ENCODE data around the gene PHETA2.
"Not testable (repeated sequence)": the region's sequence is repeated elsewhere in the genome, so short reads cannot be mapped to it uniquely, and the experiment has no call there.

The PHETA2 gene

GRCh38 chr22:42127606-42128005 is 53.6 kb downstream of the PHETA2 start:
- no peak for DNase-seq (ENCODE audit: low read depth)
- no peak for TF ChIP-seq CTCF (conservative IDR thresholded peaks at IDR 0.05; ENCODE audit: low read depth, low read length)

GRCh38 chr22:42128007-42128406 is 54.0 kb downstream of the PHETA2 start:
- not testable (repeated sequence) for H3K4me3 ChIP-seq (ENCODE audit: low read length)

More at GRCh38 chr22:42127606-42128005, 53.6 kb downstream of the PHETA2 start:
- no peak overlapping the region for H3K4me3 ChIP-seq (ENCODE audit: low read length)

More at GRCh38 chr22:42128007-42128406, 54.0 kb downstream of the PHETA2 start:
- DNase-seq (ENCODE audit: low read depth): not testable (repeated sequence)
